Mucosa of descending colon (tissue), 3 donors: Measurements from ENCODE around the gene MAP7D2. TPM values are rescaled to one million over a fixed set of nuclear protein-coding genes. Genes with fewer than 3 reads are reported as not detected.
"Not testable (repeated sequence)": the region's sequence is repeated elsewhere in the genome, so short reads cannot be mapped to it uniquely, and the experiment has no call there.

ENCODE experiments used
- ATAC-seq: fragments of 200-7000 bp; cut with Tn5 transposase; one replicate; pipeline ENCODE4 v1.9.1; 2020; ENCODE audit warnings: mild to moderate bottlenecking, moderate library complexity
- DNase-seq, 3 donors: peaks; one replicate each; pipeline ENCODE4 v3.0.0-alpha.2; 2020
- H3K36me3 ChIP-seq: fragments of 200-600 bp; one replicate; pipeline ENCODE4 v1.8.0; 2021; ENCODE audit warnings: low read depth, mild to moderate bottlenecking
- H3K4me1 ChIP-seq: fragments of 200-600 bp; one replicate; pipeline ENCODE4 v1.8.0; 2021; ENCODE audit warnings: low read depth, mild to moderate bottlenecking
- H3K4me3 ChIP-seq: fragments of 200-600 bp; one replicate; pipeline ENCODE4 v1.8.0; 2021; ENCODE audit warnings: mild to moderate bottlenecking
- H3K9me3 ChIP-seq: fragments of 200-600 bp; one replicate; pipeline ENCODE4 v1.8.0; 2021; ENCODE audit warnings: mild to moderate bottlenecking
- CTCF ChIP-seq: fragments of 200-600 bp; IDR thresholded peaks from one replicate; pipeline ENCODE4 v1.8.0; 2022; ENCODE audit warnings: antibody characterized with exemption, mild to moderate bottlenecking
- intact Hi-C, 2 donors: fragments of 100-400 bp; cut with DNase I in 1 of 2; cut with micrococcal nuclease in 1 of 2; formaldehyde crosslinking; loops; one replicate each; pipeline versions ENCODE4 v1.11.0 to v1.11.1; 2022; cut with DNase I, micrococcal nuclease
- total RNA-seq, 3 donors: library from RNA; stranded (reverse); fragmentation: NEBNext Ultra II Directional in 2 of 3; extraction: Animal tissue kit (Norgen Biotek cat#: 25700) in 2 of 3; gene quantifications; one replicate each; pipeline versions ENCODE4 v1.2.1 to v1.2.4, GENCODE V29; 2021 to 2023
- donor health status: DM: no; HTN: no; CAD: no; lungs with moderate emphysema.
- donor health status: DM: no; HTN: no; CAD: no.
- donor health status: DM: no; HTN: yes; CAD: no.

The MAP7D2 gene
- total RNA-seq, 3 donors from 2014 or later: 1.2 to 1.7 (median 1.5) TPM

- peaks cover 3% of the 10 kb centered on the region for H3K4me1 ChIP-seq
- no peaks in the 10 kb centered on the region for H3K36me3 ChIP-seq
- ATAC-seq (no peak), DNase-seq (no peak)
- H3K9me3 ChIP-seq: no peaks in the 10 kb centered on the region
- intact Hi-C loops: no loop called here
- no peak overlapping the region for H3K4me3 ChIP-seq
- TF ChIP-seq CTCF: no peak
Measured at GRCh38 chrX:20139966-20140365, 23.3 kb upstream of the MAP7D2 start.

DNA sequence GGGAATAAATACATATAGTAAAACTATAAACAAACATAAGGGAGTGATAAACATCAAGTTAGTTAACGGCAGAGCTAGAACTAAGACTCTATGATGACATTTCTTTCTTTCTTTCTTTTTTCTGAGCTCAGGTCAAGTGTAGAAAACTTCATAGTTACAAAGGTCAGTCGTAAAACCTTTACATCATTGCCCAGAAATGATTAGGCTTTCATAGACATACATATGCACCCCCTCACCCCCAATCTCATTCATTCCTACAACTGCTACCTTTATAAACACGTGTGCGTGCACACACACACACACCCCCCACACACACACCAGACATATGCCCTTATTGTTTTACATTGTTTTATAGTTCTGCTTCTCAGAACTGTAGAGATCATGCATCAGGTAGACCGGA lies 19.2 kb upstream of the MAP7D2 start:
- H3K36me3 ChIP-seq: no peaks in the 10 kb centered on the region
- no peak overlapping the region for H3K4me3 ChIP-seq
- peak; percentile 67 for ATAC-seq
- TF ChIP-seq CTCF: no peak
- intact Hi-C loops: no loop called here
- peaks cover 3% of the 10 kb centered on the region for H3K4me1 ChIP-seq
- no peak for DNase-seq
- H3K9me3 ChIP-seq: no peaks in the 10 kb centered on the region

- DNase-seq (no peak), ATAC-seq (no peak)
- intact Hi-C loops: no loop called here
- Histone ChIP-seq H3K9me3 (no peaks in the 10 kb centered on the region), H3K36me3 (no peaks in the 10 kb centered on the region), H3K4me3 (no peak overlapping the region), H3K4me1 (no peaks in the 10 kb centered on the region)
- TF ChIP-seq CTCF: no peak
Measured at GRCh38 chrX:20132666-20133065, 16.0 kb upstream of the MAP7D2 start.

DNA sequence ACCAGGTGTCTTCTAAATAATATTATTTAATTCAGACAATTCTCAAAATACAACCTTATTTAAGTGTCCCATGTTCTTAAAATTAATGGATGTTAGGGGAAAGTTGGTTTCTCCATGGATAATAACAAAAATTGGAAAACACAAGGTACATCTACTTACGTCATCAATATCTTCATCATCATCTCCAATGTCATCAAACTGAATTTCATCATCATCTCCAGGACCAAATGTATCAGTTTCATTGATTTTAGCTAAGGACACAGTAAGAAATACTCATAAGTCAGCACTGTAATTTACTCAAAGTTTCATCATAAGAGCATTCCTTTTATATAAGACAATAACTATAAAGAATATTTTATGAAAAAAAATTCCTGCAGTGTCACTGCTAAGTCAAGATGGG lies 13.7 kb upstream of the MAP7D2 start:
- no peaks in the 10 kb centered on the region for H3K36me3 ChIP-seq
- H3K9me3 ChIP-seq: no peaks in the 10 kb centered on the region
- intact Hi-C loops: no loop called here

GRCh38 chrX:20129547-20129946 lies 12.8 kb upstream of the MAP7D2 start:
- H3K4me3 ChIP-seq: no peak overlapping the region
- intact Hi-C loops: no loop called here
- no peak for TF ChIP-seq CTCF
- no peaks in the 10 kb centered on the region for H3K36me3 ChIP-seq
- no peak for ATAC-seq
- H3K9me3 ChIP-seq: no peaks in the 10 kb centered on the region
- DNase-seq: no peak
- H3K4me1 ChIP-seq: no peaks in the 10 kb centered on the region

More for the DNA sequence above, 13.7 kb upstream of the MAP7D2 start:
- no peak for TF ChIP-seq CTCF
- no peak for DNase-seq
- no peak for ATAC-seq
- no peaks in the 10 kb centered on the region for H3K4me1 ChIP-seq
- no peak overlapping the region for H3K4me3 ChIP-seq

DNA sequence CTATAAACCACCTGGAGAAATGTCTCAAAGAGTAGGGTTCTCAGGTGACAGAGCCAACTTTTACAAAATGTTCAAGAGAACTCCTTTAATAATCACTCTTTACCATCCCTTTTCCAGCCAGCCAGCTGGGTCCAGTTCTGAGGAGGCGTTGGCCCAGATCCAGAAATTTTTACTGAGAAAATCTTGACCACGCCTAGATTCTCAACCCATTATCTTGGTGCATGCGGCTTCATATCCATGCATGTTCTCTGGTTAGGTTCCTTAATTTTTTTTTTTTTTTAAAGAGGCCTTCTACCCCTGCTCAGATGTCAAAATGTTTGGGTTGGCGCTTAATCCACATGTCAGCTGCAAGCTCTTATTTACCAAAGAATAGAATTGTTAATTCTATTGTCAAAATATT lies 12.0 kb upstream of the MAP7D2 start:
- TF ChIP-seq CTCF: no peak
- Histone ChIP-seq H3K36me3 (no peaks in the 10 kb centered on the region), H3K4me1 (no peaks in the 10 kb centered on the region), H3K9me3 (no peaks in the 10 kb centered on the region), H3K4me3 (no peak overlapping the region)
- DNase-seq: no peak
- intact Hi-C loops: no loop called here
- no peak for ATAC-seq

DNA sequence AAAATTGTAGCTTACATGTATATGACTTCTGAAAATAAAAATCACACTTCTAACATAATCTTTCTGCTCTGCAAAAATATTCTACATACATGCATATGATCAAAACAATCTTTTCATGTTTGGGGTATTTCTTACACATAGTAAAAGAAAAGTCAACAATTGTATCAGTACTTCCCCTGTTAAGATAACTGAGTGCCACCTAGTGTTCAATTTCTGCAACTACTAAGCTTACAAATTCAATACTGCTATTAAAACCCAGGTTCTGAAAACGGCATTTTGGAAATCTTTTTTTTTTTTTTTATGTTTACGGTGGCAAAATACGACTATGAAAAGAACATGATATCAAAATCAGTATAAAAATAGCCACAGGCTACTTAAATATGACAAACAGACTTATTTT lies 10.7 kb upstream of the MAP7D2 start:
- H3K4me3 ChIP-seq, intact Hi-C loops, H3K4me1 ChIP-seq, H3K9me3 ChIP-seq, DNase-seq, H3K36me3 ChIP-seq: not testable (repeated sequence)
- ATAC-seq: peak; percentile 63

- H3K4me3 ChIP-seq, H3K36me3 ChIP-seq, H3K9me3 ChIP-seq, intact Hi-C loops, H3K4me1 ChIP-seq, DNase-seq: not testable (repeated sequence)
- ATAC-seq: peak; percentile 31
Measured at GRCh38 chrX:20126833-20127232, 10.1 kb upstream of the MAP7D2 start.
